Ectodermal cell (in vitro differentiated cells): ENCODE measurements around the gene OR5H2.

Experiments used
- H3K27ac ChIP-seq: 2 replicates; pipeline ENCODE4 v1.7.0; 2013; ENCODE audit warnings: mild to moderate bottlenecking, low read depth, low read length; ENCODE audit not compliant: insufficient read depth, poor library complexity, severe bottlenecking
- H3K27me3 ChIP-seq: 2 replicates; pipeline ENCODE4 v1.7.0; 2013; ENCODE audit warnings: mild to moderate bottlenecking, low read length; ENCODE audit not compliant: insufficient read depth, control insufficient read depth, poor library complexity, severe bottlenecking
- H3K36me3 ChIP-seq: one replicate; pipeline ENCODE4 v1.7.0; 2013; ENCODE audit warnings: low read length; ENCODE audit not compliant: control insufficient read depth, insufficient read depth
- H3K4me1 ChIP-seq: one replicate; pipeline ENCODE4 v1.7.0; 2013; ENCODE audit warnings: low read length; ENCODE audit not compliant: control insufficient read depth, insufficient read depth
- H3K4me3 ChIP-seq: 2 replicates; pipeline ENCODE4 v1.7.0; 2013; ENCODE audit warnings: low read depth, low read length, control low read depth; ENCODE audit not compliant: insufficient read depth
- H3K9me3 ChIP-seq: 2 replicates; pipeline ENCODE4 v1.7.0; 2013; ENCODE audit warnings: mild to moderate bottlenecking, low read length, moderate library complexity; ENCODE audit not compliant: control insufficient read depth
- WGBS, 2 experiments: methylation state at CpG; one replicate each; pipeline ENCODE4 v1.1.7; 2013; ENCODE audit warnings: missing lambda C conversion rate in 2 of 2; 5-methylcytosine and 5-hydroxymethylcytosine counted together

OR5H2 gene

GRCh38 chr3:98328933-98329332 lies 46.6 kb downstream of the OR5H2 start:
- Histone ChIP-seq H3K4me1 (no peaks in the 10 kb centered on the region), H3K27ac (no peak overlapping the region), H3K27me3 (no peaks in the 10 kb centered on the region), H3K36me3 (no peaks in the 10 kb centered on the region), H3K9me3 (no peaks in the 10 kb centered on the region), H3K4me3 (no peak overlapping the region)
- 92 to 93% methylated on average over 5 of the region's 5 CpGs for WGBS, 2 experiments

DNA sequence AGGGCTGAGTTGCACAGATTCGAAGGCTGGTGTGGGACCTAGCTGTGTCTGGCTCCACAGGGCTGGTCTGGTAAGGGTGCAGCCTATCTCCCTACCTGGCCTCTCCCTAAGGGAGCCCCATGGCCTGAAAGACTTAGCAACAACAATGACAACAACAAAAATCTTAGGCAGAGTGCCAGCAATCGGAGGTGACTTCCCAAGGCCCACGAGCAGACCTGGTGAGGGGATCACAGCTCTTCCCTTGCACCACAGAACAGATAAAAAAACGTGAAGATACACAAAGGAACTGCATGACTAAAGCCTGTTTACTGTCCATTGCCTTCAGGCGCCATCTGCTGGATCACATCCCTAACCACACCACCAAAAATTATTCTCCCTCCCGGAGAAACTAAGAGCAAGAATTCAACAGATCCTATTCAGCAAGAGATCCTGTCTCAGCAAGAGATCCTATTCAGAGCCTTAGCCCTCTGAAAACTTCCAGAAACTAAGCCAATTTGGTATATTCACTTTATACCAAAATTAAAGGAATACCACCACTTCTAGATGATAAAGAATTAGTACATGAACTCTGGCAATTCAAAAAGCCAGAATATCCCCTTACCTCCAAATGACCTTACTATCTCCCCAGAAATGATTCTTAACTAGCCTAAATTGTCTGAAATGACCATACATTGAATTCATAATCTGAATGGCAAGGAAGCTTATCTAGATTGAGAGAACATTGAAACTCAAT lies 47.3 kb downstream of the OR5H2 start:
- no peaks in the 10 kb centered on the region for H3K4me1 ChIP-seq
- no peak overlapping the region for H3K4me3 ChIP-seq
- 19 to 22% methylated on average over 6 of the region's 6 CpGs for WGBS, 2 experiments
- no peak overlapping the region for H3K27ac ChIP-seq
- no peaks in the 10 kb centered on the region for H3K9me3 ChIP-seq
- H3K36me3 ChIP-seq: no peaks in the 10 kb centered on the region
- H3K27me3 ChIP-seq: no peaks in the 10 kb centered on the region

DNA sequence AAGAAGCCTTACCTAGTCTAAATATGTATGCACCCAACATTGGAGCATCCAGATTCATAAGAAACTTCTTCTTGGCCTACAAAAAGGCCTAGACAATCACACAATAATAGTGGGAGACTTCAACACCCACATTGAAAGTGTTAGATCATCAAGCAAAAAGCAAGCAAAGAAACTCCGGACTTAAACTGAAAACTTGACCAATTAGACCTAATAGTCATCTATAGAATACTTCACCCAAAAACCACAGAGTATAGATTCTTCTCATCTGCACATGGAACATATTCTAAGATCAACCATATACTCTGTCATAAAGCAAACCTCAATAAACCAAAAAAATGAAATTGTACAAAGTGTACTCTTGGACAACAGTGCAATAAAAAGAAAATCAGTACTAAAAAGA lies 49.0 kb downstream of the OR5H2 start:
- Histone ChIP-seq H3K4me1 (no peaks in the 10 kb centered on the region), H3K27me3 (no peaks in the 10 kb centered on the region), H3K36me3 (no peaks in the 10 kb centered on the region), H3K27ac (no peak overlapping the region), H3K9me3 (no peaks in the 10 kb centered on the region), H3K4me3 (no peak overlapping the region)
- 85 to 100% methylated on average over 1 of the region's 1 CpG for WGBS, 2 experiments
